OCI-LY3 (cell line): ENCODE measurements around the gene CGN.

Experiments used
- H2AFZ ChIP-seq: fragments of 200-600, 300-600 bp; shearing (Covaris generic); 2 replicates; pipeline ENCODE4 v1.6.0; 2014; ENCODE audit warnings: antibody characterized with exemption, low read depth, low read length
- H3K27ac ChIP-seq: fragments of 200-600, 300-600 bp; sonication (generic); 2 replicates; pipeline ENCODE4 v1.5.1; 2014; ENCODE audit warnings: mild to moderate bottlenecking, low read length, moderate library complexity, mixed read lengths
- H3K27me3 ChIP-seq: fragments of 200-600, 300-600 bp; sonication (generic); 2 replicates; pipeline ENCODE4 v1.6.1; 2014; ENCODE audit warnings: low read depth, low read length, mixed read lengths
- H3K36me3 ChIP-seq: fragments of 200-600, 300-600 bp; sonication (generic); replicated peaks from 2 replicates; pipeline ENCODE3; 2014; ENCODE audit warnings: low read depth, low read length, mixed read lengths
- H3K4me1 ChIP-seq: fragments of 300-600, 200-600 bp; sonication (generic); 2 replicates; pipeline ENCODE4 v1.6.1; 2014; ENCODE audit warnings: low read length, mixed read lengths
- H3K4me2 ChIP-seq: fragments of 200-600, 300-600 bp; sonication (generic); 2 replicates; pipeline ENCODE4 v1.6.1; 2014; ENCODE audit warnings: low read length, mixed read lengths
- H3K4me3 ChIP-seq: fragments of 300-600, 200-600 bp; sonication (generic); 2 replicates; pipeline ENCODE4 v1.5.1; 2014; ENCODE audit warnings: antibody characterized with exemption, mild to moderate bottlenecking, low read length, moderate library complexity
- H3K79me2 ChIP-seq: fragments of 300-600, 200-600 bp; shearing (Covaris generic); 2 replicates; pipeline ENCODE4 v1.6.1; 2014; ENCODE audit warnings: mild to moderate bottlenecking, low read length, mixed read lengths
- H3K9ac ChIP-seq: fragments of 300-600, 200-600 bp; shearing (Covaris generic); 2 replicates; pipeline ENCODE4 v1.6.0; 2014; ENCODE audit warnings: mild to moderate bottlenecking, low read length, moderate library complexity
- H3K9me3 ChIP-seq: fragments of 200-600, 300-600 bp; shearing (Covaris generic); 2 replicates; pipeline ENCODE4 v1.6.1; 2014; ENCODE audit warnings: low read length, mixed read lengths; ENCODE audit not compliant: insufficient read depth
- H4K20me1 ChIP-seq: fragments of 200-600, 300-600 bp; sonication (generic); 2 replicates; pipeline ENCODE4 v1.6.1; 2016; ENCODE audit warnings: low read length, mixed read lengths; ENCODE audit not compliant: insufficient read depth
- EZH2phosphoT487 ChIP-seq: fragments of 200-600 bp; shearing (Covaris generic); IDR thresholded peaks from 2 replicates; pipeline ENCODE4 v1.6.1; 2018; ENCODE audit warnings: antibody characterized with exemption, mixed run types, low read depth
- TF ChIP-seq, protein P1 (sequence below): fragments of 200-600, 300-600 bp; sonication (generic); IDR thresholded peaks from 2 replicates; pipeline ENCODE4 v1.5.1; 2014; ENCODE audit warnings: antibody characterized with exemption, low read length, low read depth

The CGN gene

DNA sequence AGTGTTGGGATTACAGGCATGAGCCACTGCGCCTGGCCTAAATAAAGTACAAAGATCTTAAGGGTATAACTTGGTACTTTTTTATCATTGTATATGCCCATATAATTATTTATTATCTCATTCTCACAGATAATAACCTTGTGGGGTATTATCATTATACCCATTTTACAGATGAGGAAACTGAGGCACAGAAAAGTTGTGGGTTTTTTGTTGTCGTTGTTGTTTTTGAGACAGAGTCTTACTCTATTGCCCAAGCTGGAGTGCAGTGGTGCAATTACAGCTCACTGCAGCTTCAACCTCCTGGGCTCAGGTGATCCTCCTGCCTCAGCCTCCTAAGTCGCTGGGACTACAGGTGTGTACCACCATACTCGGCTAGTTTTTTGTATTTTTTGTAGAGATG, 4.1 kb downstream of the CGN start:
- H3K79me2 ChIP-seq = no peaks in the 10 kb centered on the region
- no peaks in the 10 kb centered on the region for H4K20me1 ChIP-seq
- TF ChIP-seq EZH2phosphoT487 = no peak
- TF ChIP-seq, protein P1, sequence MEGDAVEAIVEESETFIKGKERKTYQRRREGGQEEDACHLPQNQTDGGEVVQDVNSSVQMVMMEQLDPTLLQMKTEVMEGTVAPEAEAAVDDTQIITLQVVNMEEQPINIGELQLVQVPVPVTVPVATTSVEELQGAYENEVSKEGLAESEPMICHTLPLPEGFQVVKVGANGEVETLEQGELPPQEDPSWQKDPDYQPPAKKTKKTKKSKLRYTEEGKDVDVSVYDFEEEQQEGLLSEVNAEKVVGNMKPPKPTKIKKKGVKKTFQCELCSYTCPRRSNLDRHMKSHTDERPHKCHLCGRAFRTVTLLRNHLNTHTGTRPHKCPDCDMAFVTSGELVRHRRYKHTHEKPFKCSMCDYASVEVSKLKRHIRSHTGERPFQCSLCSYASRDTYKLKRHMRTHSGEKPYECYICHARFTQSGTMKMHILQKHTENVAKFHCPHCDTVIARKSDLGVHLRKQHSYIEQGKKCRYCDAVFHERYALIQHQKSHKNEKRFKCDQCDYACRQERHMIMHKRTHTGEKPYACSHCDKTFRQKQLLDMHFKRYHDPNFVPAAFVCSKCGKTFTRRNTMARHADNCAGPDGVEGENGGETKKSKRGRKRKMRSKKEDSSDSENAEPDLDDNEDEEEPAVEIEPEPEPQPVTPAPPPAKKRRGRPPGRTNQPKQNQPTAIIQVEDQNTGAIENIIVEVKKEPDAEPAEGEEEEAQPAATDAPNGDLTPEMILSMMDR = no peak
- H3K9ac ChIP-seq = no peak overlapping the region
- no peak overlapping the region for H2AFZ ChIP-seq
- no peaks in the 10 kb centered on the region for H3K9me3 ChIP-seq
- H3K36me3 ChIP-seq = no peaks in the 10 kb centered on the region
- H3K4me1 ChIP-seq = peaks cover 23% of the 10 kb centered on the region
- H3K4me3 ChIP-seq = no peak overlapping the region
- H3K4me2 ChIP-seq = no peak overlapping the region
- H3K27me3 ChIP-seq = peaks cover 8% of the 10 kb centered on the region
- H3K27ac ChIP-seq = no peak overlapping the region

DNA sequence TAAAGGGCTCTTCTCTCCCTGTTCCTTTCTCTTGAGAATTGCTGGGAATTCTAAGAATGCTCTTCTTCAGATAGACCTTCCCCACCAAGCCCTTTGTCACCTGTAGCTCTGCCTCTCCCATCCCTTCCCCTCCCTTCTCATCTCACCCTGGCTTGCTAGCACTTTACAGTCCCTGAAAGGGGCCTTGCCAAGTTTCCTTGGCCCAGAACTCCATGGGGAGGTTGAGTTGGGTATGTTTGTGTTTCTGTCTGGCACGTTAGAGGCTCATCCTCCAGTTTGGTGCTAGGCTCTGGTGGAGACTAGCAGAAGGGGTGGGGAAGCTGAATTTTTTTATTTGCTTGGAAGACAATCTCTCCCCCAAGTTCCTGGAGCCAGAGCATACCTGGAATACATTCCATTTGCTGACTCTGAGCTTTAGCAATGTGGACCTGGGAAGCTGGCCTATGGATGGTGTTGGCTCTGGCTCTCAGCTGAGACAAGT, 4.9 kb downstream of the CGN start:
- TF ChIP-seq, protein P1 = no peak
- TF ChIP-seq EZH2phosphoT487 = no peak
- no peak overlapping the region for H3K4me2 ChIP-seq
- H3K27me3 ChIP-seq = peaks cover 8% of the 10 kb centered on the region
- no peaks in the 10 kb centered on the region for H4K20me1 ChIP-seq
- peaks cover 17% of the 10 kb centered on the region for H3K4me1 ChIP-seq
- no peak overlapping the region for H3K9ac ChIP-seq
- H3K36me3 ChIP-seq = no peaks in the 10 kb centered on the region
- H3K4me3 ChIP-seq = no peak overlapping the region
- H3K79me2 ChIP-seq = no peaks in the 10 kb centered on the region
- H3K27ac ChIP-seq = no peak overlapping the region
- H3K9me3 ChIP-seq = no peaks in the 10 kb centered on the region
- no peak overlapping the region for H2AFZ ChIP-seq

DNA sequence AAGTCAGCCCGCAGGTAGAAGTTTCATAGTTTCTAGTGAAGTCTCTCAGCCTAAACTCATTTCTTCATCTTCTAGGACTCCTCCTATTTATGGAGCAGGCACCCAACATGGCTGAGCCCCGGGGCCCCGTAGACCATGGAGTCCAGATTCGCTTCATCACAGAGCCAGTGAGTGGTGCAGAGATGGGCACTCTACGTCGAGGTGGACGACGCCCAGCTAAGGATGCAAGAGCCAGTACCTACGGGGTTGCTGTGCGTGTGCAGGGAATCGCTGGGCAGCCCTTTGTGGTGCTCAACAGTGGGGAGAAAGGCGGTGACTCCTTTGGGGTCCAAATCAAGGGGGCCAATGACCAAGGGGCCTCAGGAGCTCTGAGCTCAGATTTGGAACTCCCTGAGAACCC, 7.2 kb downstream of the CGN start:
- H3K36me3 ChIP-seq = no peaks in the 10 kb centered on the region
- no peaks in the 10 kb centered on the region for H3K27me3 ChIP-seq
- no peaks in the 10 kb centered on the region for H3K9me3 ChIP-seq
- H3K79me2 ChIP-seq = no peaks in the 10 kb centered on the region
- no peak for TF ChIP-seq EZH2phosphoT487
- TF ChIP-seq, protein P1 = no peak
- H3K4me2 ChIP-seq = no peak overlapping the region
- H4K20me1 ChIP-seq = no peaks in the 10 kb centered on the region
- no peak overlapping the region for H3K4me3 ChIP-seq
- H2AFZ ChIP-seq = no peak overlapping the region
- peaks cover 2% of the 10 kb centered on the region for H3K4me1 ChIP-seq
- no peak overlapping the region for H3K9ac ChIP-seq
- H3K27ac ChIP-seq = no peak overlapping the region

DNA sequence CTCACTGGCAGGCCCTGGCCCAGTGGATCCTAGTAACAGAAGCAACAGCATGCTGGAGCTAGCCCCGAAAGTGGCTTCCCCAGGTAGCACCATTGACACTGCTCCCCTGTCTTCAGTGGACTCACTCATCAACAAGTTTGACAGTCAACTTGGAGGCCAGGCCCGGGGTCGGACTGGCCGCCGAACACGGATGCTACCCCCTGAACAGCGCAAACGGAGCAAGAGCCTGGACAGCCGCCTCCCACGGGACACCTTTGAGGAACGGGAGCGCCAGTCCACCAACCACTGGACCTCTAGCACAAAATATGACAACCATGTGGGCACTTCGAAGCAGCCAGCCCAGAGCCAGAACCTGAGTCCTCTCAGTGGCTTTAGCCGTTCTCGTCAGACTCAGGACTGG, 7.7 kb downstream of the CGN start:
- Histone ChIP-seq H3K4me2 (no peak overlapping the region), H2AFZ (no peak overlapping the region), H3K79me2 (no peaks in the 10 kb centered on the region), H3K4me3 (no peak overlapping the region), H3K4me1 (no peaks in the 10 kb centered on the region), H3K27me3 (no peaks in the 10 kb centered on the region), H3K9ac (no peak overlapping the region), H3K27ac (no peak overlapping the region), H3K36me3 (no peaks in the 10 kb centered on the region), H4K20me1 (no peaks in the 10 kb centered on the region), H3K9me3 (no peaks in the 10 kb centered on the region)
- no peak for TF ChIP-seq EZH2phosphoT487
- TF ChIP-seq, protein P1 = no peak
